ENCODE measurements around the gene GRIP1. TPM values are rescaled to one million over a fixed set of nuclear protein-coding genes. Genes with fewer than 3 reads are reported as not detected.

GRIP1 gene
- total and polyA plus RNA-seq, 12 donors, result 0.12 to 7.3 (median 1.9) TPM

GRCh38 chr12:66367015-66367667 is 311.7 kb downstream of the GRIP1 start:
- no peaks in the 10 kb centered on the region for H3K9me3 ChIP-seq
- H3K36me3 ChIP-seq, result no peaks in the 10 kb centered on the region
- ATAC-seq, result no peak
- H3K27me3 ChIP-seq, result no peaks in the 10 kb centered on the region
- no peak overlapping the region for H3K27ac ChIP-seq
- no peak for DNase-seq
- TF ChIP-seq, protein P1, sequence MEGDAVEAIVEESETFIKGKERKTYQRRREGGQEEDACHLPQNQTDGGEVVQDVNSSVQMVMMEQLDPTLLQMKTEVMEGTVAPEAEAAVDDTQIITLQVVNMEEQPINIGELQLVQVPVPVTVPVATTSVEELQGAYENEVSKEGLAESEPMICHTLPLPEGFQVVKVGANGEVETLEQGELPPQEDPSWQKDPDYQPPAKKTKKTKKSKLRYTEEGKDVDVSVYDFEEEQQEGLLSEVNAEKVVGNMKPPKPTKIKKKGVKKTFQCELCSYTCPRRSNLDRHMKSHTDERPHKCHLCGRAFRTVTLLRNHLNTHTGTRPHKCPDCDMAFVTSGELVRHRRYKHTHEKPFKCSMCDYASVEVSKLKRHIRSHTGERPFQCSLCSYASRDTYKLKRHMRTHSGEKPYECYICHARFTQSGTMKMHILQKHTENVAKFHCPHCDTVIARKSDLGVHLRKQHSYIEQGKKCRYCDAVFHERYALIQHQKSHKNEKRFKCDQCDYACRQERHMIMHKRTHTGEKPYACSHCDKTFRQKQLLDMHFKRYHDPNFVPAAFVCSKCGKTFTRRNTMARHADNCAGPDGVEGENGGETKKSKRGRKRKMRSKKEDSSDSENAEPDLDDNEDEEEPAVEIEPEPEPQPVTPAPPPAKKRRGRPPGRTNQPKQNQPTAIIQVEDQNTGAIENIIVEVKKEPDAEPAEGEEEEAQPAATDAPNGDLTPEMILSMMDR (IDR thresholded peaks at IDR 0.05), result no peak
- no peaks in the 10 kb centered on the region for H3K4me1 ChIP-seq
- 55 to 57% methylated on average over 3 of the region's 3 CpGs for WGBS, 2 donors
- no peak overlapping the region for H3K4me3 ChIP-seq
- intact Hi-C loops (cut with DNase I), result no loop called here

- Histone ChIP-seq H3K27me3 (no peaks in the 10 kb centered on the region), H3K27ac (no peak overlapping the region), H3K4me1 (no peaks in the 10 kb centered on the region), H3K4me3 (no peak overlapping the region), H3K36me3 (no peaks in the 10 kb centered on the region), H3K9me3 (no peaks in the 10 kb centered on the region)
- TF ChIP-seq, protein P1 (IDR thresholded peaks at IDR 0.05), result no peak
- intact Hi-C loops (cut with DNase I), result no loop called here
- WGBS, 2 donors, result 66 to 70% methylated on average over 3 of the region's 3 CpGs
- DNase-seq (no peak), ATAC-seq (no peak)
These were observed 313.0 kb downstream of the GRIP1 start for GRCh38 chr12:66365718-66366490.

- Histone ChIP-seq H3K27me3 (no peaks in the 10 kb centered on the region), H3K9me3 (no peaks in the 10 kb centered on the region), H3K27ac (no peak overlapping the region), H3K4me3 (no peak overlapping the region), H3K4me1 (no peaks in the 10 kb centered on the region), H3K36me3 (no peaks in the 10 kb centered on the region)
- no peak for DNase-seq
- 80 to 90% methylated on average over 4 of the region's 4 CpGs for WGBS, 2 donors
- ATAC-seq, result no peak
- TF ChIP-seq, protein P1 (IDR thresholded peaks at IDR 0.05), result no peak
- intact Hi-C loops (cut with DNase I), result no loop called here
These were observed 317.2 kb downstream of the GRIP1 start for GRCh38 chr12:66361703-66362102.

DNA sequence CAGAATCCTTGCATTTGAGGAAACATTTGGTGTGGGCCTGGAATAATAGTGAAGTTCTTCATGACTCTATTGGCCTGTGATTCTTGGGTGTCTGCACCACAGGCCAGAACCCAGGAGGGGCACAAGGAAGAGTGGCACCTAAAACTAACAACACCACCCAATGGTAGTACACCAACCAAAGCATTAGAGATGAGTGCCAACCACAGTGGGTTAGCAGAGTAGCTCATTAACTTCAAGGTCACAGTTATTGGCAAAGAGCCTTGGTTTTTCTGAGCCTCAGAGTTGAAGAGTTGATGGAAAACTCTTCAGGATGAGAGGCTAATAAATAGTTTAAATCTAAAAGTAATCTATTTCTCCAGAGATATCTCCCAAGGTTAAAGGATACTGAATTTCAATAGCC is 319.6 kb downstream of the GRIP1 start:
- ATAC-seq (no peak), DNase-seq (no peak)
- Histone ChIP-seq H3K27ac (no peak overlapping the region), H3K4me1 (no peaks in the 10 kb centered on the region), H3K27me3 (no peaks in the 10 kb centered on the region), H3K4me3 (no peak overlapping the region), H3K36me3 (no peaks in the 10 kb centered on the region), H3K9me3 (no peaks in the 10 kb centered on the region)
- intact Hi-C loops (cut with DNase I), result no loop called here
- TF ChIP-seq, protein P1 (IDR thresholded peaks at IDR 0.05), result no peak
